PFSK-1 (cell line): Measurements from ENCODE around the gene TPSG1.

ENCODE experiments used
- POLR2AphosphoS5 ChIP-seq: IDR thresholded peaks from 2 replicates; pipeline ENCODE4 v1.6.1; 2012; ENCODE audit warnings: low read depth, mild to moderate bottlenecking, control low read depth, low read length, moderate library complexity
- SIN3A ChIP-seq: IDR thresholded peaks from 2 replicates; pipeline ENCODE4 v1.6.1; 2012; ENCODE audit warnings: mild to moderate bottlenecking, low read length, moderate library complexity, borderline replicate concordance; ENCODE audit not compliant: insufficient read depth
- TAF1 ChIP-seq: IDR thresholded peaks from 2 replicates; pipeline ENCODE4 v1.6.1; 2012; ENCODE audit warnings: low read length, control low read depth, borderline replicate concordance; ENCODE audit not compliant: insufficient read depth
- TF ChIP-seq, protein P1 (sequence below), 2 experiments: IDR thresholded peaks; 2 replicates each; pipeline versions ENCODE4 v1.6.1 to v1.8.0; 2011 to 2012; ENCODE audit warnings: low read depth in 2 of 2, low read length in 2 of 2, control low read depth in 1 of 2, inconsistent platforms in 1 of 2, mild to moderate bottlenecking in 1 of 2, moderate library complexity in 1 of 2; ENCODE audit not compliant: insufficient read depth in 1 of 2

DNA sequence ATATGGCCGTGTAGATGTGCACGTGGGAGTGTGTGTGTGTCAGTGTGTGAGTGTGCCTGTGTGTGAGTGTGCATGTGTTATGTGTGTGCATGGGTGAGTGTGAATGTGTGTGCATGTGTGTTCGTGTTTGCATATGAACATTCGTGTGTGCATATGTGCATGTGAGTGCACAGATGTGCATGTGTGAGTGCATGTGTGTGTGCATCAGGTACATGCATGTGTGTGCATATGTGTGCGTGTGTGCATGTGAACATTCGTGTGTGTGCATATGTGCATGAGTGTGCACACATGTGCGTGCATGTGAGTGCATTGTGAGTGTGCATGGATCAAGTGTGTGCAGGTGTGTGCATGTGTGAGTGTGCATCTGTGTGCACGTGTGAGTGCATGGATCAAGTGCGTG, 12.9 kb upstream of the TPSG1 start:
- TF ChIP-seq POLR2AphosphoS5 (no peak), TAF1 (no peak), SIN3A (no peak)
- TF ChIP-seq, protein P1, sequence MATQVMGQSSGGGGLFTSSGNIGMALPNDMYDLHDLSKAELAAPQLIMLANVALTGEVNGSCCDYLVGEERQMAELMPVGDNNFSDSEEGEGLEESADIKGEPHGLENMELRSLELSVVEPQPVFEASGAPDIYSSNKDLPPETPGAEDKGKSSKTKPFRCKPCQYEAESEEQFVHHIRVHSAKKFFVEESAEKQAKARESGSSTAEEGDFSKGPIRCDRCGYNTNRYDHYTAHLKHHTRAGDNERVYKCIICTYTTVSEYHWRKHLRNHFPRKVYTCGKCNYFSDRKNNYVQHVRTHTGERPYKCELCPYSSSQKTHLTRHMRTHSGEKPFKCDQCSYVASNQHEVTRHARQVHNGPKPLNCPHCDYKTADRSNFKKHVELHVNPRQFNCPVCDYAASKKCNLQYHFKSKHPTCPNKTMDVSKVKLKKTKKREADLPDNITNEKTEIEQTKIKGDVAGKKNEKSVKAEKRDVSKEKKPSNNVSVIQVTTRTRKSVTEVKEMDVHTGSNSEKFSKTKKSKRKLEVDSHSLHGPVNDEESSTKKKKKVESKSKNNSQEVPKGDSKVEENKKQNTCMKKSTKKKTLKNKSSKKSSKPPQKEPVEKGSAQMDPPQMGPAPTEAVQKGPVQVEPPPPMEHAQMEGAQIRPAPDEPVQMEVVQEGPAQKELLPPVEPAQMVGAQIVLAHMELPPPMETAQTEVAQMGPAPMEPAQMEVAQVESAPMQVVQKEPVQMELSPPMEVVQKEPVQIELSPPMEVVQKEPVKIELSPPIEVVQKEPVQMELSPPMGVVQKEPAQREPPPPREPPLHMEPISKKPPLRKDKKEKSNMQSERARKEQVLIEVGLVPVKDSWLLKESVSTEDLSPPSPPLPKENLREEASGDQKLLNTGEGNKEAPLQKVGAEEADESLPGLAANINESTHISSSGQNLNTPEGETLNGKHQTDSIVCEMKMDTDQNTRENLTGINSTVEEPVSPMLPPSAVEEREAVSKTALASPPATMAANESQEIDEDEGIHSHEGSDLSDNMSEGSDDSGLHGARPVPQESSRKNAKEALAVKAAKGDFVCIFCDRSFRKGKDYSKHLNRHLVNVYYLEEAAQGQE (IDR thresholded peaks at IDR 0.05; ENCODE audit: insufficient read depth in 1 of 2, low read depth in 2 of 2, low read length in 2 of 2): no peak
